T-helper 9 cell (primary cell): ENCODE results near the gene CEP85L.

Experiments used
- DNase-seq: peaks from one replicate; pipeline ENCODE4 v3.0.0-alpha.2; 2020

CEP85L gene

GRCh38 chr6:118535176-118535844, 116.1 kb downstream of the CEP85L start:
- DNase-seq = no peak

DNA sequence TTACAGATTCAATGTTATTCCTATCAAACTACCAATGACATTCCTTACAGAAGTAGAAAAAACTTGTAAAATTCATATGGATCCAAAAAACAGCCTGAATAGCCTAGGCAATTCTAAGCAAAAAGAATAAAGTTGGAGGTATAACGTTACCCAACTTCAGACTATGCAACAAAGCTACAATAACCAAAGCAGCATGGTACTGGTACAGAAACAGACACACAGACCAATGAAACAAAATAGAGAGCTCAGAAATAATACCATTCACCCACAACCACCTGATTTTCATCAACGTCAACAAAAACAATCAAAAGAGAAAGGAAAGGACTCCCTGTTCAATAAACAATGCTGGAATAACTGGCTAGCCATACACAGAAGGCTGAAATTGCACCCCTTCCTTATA, 120.4 kb downstream of the CEP85L start:
- no peak for DNase-seq

GRCh38 chr6:118529756-118530155, 121.6 kb downstream of the CEP85L start:
- no peak for DNase-seq

- DNase-seq = no peak
Observed at GRCh38 chr6:118528129-118528528, 123.3 kb downstream of the CEP85L start.

DNA sequence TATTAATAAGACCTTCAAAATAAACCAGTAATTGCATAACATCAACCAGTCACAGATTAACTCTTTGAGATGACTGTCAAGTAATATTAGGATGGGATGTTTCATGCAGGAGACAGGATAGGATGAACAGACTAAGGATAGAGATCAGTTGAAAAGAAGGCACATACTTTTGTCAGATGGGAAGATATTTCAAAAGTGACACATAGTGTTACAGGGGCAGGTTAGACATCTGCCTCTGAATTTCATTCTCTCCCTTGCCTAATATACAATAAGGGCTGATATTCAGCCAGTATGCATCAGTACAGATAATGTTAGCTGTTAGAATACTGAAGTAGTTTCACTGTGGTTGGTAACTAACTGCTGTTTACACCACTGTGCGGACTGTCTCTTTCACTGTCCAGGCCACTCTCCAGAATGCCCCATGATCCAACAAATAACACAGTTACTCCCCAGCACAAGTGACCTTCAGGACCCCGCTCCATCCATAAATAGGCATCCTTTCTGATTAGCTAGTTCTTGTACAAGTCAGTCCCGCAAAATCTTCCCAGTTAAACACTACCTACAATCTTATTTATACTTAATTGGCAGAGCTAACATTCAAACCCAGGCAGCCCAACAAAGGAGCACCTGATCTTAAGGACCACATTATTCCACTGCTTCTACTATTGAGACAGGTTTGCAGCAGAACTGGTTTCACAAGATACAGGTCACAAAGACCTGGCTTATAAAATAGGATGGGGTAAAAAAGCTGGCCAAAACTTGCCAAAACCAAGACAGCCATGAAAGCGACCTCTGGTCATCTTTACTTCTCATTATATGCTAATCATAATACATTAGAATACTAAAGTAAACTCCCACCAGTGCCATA, 125.2 kb downstream of the CEP85L start:
- no peak for DNase-seq

- DNase-seq = no peak
Observed at GRCh38 chr6:118524686-118525085, 126.7 kb downstream of the CEP85L start.

GRCh38 chr6:118523216-118523615, 128.2 kb downstream of the CEP85L start:
- DNase-seq = no peak

DNA sequence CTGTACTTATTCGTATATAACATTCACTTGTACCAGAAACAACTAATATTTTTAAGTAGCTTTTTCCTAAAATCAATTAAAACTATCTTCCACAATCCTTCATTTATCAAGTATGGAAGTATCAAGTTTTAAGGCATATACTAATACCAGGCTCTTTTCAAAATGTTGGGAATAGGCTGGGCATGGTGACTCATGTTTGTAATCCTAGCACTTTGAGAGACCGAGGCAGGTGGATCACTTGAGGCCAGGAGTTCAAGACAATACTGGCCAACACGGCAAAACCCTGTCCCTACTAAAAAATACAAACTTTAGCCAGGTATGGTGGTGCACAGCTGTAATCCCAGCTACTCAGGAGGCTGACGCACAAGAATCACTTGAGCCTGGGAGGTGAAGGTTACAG, 129.0 kb downstream of the CEP85L start:
- DNase-seq = no peak

DNA sequence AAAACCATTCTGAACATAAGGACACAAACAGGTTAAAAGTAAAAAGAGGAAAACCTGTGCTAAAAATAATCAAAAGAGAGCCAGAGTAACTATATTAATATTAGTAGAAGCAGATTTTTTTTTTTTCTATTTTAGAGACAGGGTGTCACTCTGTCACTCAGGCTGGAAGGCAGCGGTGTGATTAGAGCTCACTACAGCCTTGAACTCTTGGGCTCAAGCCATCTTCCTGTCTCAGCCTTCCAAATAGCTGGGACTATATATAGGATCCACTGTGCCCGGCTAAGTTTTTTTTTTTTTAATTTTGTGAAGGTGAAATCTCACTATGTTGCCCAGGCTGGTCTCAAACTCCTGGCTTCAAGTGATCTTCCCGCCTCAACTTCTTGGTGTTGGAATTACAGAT, 136.7 kb downstream of the CEP85L start:
- DNase-seq = no peak

DNA sequence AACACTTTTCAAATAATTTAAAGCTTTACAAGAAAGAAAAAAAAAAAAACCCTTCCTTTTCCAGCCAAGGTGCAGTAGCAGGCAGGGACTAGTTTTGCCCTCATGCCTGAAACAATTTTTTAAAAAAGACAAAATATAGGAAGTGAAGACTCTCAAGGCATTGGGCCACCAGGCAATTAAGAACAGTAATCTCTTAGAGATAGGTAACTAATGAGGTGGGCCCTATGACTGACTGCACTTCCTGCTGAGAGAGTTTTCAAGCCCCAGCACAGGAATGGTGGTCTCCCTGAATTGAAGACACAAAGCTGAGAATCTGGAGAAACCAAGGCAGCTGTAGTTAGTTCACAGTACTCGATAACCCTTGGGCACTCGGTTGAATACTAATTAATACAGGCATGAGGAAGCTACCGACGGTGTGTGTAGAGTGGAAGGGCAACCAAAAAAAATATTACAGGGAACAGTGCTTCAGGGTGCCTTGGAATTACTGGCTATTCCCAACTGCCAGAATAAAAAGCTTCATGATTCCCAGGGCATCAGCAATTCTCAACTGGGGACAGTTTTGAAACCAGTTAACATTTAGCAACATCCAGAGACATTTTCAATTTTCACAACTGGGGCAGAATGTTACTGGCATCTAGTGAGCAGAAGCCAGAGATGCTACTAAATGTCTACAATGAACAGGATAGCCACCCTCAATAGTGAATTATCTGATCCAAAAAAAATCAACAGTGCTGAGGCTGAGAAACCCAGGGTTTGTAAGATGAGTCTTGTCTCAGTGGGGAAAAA, 139.3 kb downstream of the CEP85L start:
- no peak for DNase-seq

DNA sequence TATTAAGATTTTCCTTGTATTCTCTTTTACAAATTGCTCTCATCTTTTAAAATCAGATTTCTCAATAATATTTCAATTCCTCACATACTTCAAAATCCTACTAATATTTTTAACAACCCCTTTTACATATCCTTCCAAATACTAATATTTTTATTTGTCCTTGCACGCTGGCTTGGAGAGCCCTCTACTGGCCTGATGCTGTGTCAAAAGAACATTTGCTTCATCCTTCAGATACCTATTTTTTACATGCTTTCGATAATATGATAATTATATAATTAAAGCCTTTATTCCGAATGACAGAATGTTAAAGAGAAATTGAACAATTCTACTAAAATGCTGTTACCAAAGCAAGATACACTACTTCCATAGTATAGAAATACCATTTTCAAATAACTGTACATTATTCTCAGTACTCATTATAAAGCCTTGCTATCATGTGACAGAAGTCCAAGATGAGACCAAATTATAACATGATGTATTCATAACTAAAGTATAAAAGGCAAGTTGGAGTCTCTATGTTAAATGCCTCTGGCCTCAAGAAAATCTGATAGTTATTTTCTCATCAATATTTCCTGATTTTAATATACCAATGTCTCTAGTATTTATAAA, 142.3 kb downstream of the CEP85L start:
- DNase-seq = no peak

DNA sequence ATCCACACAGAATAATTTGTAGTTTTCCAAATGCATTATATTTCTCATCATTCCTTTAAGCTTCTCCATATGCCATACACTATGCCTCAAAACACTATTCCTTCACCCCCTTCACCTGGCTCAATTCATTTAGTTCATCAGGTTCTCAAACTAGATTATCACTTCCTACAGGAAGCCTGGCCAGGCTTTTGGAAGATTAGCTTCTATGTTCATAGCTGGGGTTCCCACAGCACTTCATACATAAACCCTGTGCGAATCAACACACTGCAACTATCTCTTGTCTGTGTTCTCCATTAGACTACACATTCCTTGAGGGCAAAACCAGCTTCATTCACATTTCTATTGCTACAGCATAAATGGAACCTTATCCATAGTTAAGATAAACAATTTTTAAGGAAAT, 143.8 kb downstream of the CEP85L start:
- DNase-seq = no peak

- DNase-seq = no peak
Observed at GRCh38 chr6:118506071-118506638, 145.2 kb downstream of the CEP85L start.

DNA sequence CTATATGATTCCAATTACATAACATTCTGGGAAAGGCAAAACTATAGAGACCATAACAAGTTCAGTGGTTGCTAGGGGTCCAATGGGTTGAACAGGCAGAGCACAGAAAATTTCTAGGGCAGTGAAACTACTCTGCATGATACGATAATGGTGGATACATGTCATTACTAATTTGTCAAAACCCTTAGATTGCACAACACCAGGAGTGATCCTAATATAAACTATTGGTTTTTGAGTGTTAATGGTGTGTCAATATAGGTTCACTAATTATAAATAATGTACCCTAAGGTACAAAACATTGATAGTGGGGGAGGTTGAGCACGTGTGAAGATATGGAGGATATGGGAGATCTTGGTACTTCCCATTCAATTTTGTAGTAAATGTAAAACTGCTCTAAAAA, 145.7 kb downstream of the CEP85L start:
- DNase-seq = no peak

- no peak for DNase-seq
Observed at GRCh38 chr6:118504611-118505010, 146.8 kb downstream of the CEP85L start.

DNA sequence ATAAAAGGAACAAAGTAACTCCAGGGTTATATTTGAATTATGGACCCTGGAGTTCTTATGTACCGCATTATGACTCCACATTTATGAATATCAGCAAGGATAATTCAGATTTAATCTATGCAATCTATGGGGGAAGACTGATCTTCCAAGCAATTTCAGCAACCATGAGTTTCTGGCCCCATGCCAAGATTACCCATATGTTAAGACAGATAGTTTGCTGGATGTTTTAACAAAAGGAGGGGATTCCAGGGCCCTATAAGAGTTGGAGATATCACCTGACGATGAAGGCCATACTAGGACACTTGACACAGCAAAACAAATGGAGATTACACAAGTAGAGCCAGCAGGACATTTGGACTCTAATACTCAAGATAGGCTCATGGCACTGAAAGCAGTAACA, 149.2 kb downstream of the CEP85L start:
- DNase-seq = no peak

GRCh38 chr6:118501765-118502164, 149.6 kb downstream of the CEP85L start:
- no peak for DNase-seq

DNA sequence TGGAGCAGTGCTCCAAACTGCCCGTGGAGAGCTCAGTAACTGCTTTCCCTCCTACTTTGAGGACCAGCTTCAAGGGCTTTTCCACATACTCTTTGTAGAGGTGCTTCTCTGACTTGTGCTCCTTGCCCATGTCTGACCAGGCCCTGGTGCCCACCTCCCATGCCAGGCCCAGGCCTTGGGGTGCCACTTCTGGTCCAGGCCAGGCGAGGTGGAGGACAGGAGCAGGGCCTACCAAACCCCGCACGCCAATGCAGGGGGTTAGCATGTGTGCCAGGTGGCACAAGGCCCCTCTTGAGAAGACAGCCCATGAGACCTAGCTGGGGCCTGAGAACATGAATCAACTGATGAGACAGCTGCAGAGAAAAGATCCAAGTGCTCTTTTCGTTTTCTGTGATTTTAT, 150.3 kb downstream of the CEP85L start:
- DNase-seq = no peak

DNA sequence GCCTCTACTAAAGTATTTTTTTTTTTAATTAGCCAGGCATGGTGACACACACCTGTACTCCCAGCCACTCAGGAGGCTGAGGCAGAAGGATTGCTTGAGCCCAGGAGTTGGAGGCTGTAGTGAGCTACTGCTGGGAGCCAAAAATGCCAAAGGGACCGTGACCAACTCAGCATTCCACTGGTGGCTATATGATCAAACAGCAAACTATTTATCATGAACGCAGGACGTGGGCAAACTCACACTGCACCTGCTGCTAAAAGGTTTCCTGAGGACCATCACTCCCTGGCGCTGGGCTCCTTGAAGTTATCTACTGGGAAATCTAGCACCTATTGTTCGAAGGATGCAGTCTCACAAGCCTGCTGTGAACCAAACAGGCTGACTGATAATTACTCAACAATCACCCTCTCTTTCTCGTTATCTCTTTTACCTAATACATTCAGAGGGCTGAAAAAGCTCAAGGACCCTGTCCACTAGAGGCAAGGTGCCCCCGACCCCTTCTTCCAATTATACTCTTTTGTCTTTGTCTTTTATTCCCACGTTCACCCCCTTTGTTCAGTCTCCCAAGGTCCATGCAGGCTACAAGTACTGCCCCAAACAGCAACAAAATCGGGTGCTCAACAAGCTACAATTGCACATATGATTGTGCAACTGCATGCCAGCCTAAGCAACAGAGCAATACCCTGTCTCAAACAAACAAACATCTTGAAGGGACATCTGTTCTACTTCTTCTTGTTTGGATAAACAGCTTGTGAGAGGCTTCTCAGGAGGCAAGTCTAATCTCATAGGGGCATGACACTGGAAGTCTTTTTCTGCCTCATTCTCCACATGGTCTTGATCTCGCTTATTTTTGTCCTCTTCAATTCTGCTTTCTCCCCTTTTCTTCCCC, 151.0 kb downstream of the CEP85L start:
- no peak for DNase-seq

DNA sequence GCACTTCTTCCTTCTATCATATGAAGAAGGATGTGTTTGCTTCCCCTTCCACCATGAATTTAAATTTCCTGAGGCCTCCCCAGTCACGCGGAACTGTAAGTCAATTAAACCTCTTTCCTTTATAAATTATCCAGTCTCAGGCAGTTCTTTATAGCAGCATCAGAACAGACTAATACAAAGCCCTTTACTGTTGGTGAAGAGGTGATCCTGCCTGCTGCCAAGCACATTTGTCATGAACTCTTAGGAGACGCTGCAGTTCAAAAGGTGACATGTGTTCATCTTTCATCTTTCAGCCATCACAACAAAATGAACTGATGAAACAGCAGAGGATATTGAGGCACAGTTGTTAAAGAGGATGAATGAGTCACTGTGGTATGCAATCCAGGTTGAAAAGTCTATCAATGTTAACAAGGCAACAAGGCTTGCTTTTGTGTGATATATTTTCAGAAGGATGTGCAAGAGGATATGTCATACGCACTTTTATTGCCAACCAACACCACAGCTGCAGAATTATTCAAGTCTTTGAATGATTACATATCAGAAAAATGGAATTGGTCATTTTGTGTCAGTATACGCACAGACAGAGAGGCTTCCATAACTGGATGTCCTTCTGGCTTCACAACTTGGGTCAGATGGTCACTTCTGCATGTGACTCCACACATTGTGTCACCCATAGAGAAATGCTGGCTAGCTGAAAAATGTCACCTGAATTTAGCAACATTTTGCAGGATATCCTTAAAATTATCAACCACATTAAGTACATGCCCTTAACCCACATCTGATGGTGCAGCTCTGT, 155.7 kb downstream of the CEP85L start:
- DNase-seq = no peak

DNA sequence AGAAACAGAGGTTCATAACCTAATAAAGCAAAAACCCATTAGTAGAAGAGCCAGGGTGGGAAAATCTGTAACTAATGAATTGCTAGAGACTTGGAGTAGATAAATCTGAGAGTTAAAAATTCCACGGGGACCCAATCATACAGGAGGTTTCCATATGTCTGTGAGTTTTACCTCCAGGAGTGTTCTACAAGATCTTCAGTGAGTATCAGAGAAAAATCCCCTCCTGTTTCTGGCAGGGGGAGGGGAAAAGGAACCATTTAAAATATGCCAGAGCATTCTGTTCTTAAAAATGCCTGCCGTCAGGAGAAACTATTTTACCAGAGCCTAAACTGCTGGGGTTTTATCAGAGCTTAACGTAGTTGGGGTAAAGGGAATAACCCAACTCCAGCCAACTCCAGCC, 157.3 kb downstream of the CEP85L start:
- DNase-seq = no peak
